MG63 (cell line): Measurements from ENCODE around the gene MGAT4C. TPM values are rescaled to one million over a fixed set of nuclear protein-coding genes. Genes with fewer than 3 reads are reported as not detected.
"Not testable (repeated sequence)": the region's sequence is repeated elsewhere in the genome, so short reads cannot be mapped to it uniquely, and the experiment has no call there.

Source experiments
- DNase-seq: peaks from one replicate; pipeline ENCODE4 v3.0.0-alpha.2; 2020
- H3K27me3 ChIP-seq: fragments of 250-450 bp; sonication (Bioruptor Pico); 2 replicates; pipeline ENCODE4 v1.5.1; 2020; ENCODE audit warnings: mild to moderate bottlenecking, moderate library complexity
- H3K36me3 ChIP-seq: fragments of 250-450 bp; sonication (Bioruptor Pico); 2 replicates; pipeline ENCODE4 v1.5.1; 2020; ENCODE audit warnings: mild to moderate bottlenecking, moderate library complexity
- H3K4me3 ChIP-seq: fragments of 250-450 bp; sonication (Bioruptor Pico); 2 replicates; pipeline ENCODE4 v1.5.1; 2020; ENCODE audit warnings: mild to moderate bottlenecking, moderate library complexity
- H3K9me3 ChIP-seq: fragments of 250-450 bp; sonication (Bioruptor Pico); 2 replicates; pipeline ENCODE4 v1.5.1; 2020; ENCODE audit warnings: mild to moderate bottlenecking, moderate library complexity
- total RNA-seq: library from RNA; depleted of rRNA; stranded (reverse); fragments of >200 nt; shearing (Covaris generic); gene quantifications from 2 replicates; pipeline ENCODE4 v1.2.3, GENCODE V29; 2014; ENCODE audit warnings: low replicate concordance; rRNA removed

The MGAT4C gene
- total RNA-seq: not detected in 2 replicates

GRCh38 chr12:86256163-86256562 lies at the start of gene MGAT4C:
TSS of gene MGAT4C (minus strand) at chr12:86256391.
- no peak for DNase-seq
- H3K4me3 ChIP-seq: no peak within 1 kb of the TSS
- no peaks in the 10 kb centered on the region for H3K36me3 ChIP-seq
- H3K9me3 ChIP-seq: no peaks in the 10 kb centered on the region
- no peaks in the 10 kb centered on the region for H3K27me3 ChIP-seq

DNA sequence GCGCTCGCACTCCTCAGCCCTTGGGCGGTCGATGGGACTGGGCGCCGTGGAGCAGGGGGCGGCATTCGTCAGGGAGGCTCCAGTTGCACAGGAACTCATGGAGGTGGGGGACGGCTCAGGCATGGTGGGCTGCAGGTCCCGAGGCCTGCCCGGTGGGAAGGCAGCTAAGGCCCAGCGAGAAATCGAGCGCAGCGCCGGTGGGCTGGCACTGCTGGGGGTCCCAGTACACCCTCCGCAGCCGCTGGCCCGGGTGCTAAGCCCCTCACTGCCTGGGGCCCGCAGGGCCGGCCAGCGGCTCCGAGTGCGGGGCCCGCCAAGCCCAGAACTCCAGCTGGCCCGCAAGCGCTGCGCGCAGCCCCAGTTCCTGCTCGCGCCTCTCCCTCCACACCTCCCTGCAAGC lies 40.2 kb upstream of the MGAT4C start:
- H3K9me3 ChIP-seq, H3K36me3 ChIP-seq, H3K27me3 ChIP-seq, DNase-seq, H3K4me3 ChIP-seq: not testable (repeated sequence)

DNA sequence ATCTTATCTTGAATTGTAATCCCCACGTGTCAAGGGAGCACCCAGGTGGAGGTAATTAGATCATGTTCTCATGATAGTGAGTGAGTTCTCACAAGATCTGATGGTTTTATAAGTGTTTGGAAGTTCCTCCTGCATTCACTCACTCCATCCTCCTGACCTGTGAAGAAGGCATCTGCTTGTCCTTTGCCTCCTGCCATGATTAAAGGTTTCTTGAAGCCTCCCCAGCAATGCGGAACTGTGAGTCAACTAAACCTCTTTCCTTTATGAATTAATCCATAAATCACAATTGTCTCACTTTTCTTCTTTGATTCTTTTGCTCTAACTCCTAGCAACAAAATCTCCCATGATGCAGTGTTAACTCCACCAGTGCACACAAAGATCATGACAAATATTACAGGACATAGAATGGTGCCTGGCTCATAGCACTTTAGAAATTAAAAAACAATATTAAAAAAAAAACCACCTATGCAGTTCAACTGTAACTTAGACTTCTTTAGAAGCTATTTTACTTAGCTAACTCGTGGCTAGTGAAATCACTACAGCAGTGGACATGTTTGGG lies 37.6 kb upstream of the MGAT4C start:
- DNase-seq: no peak
- H3K9me3 ChIP-seq: no peaks in the 10 kb centered on the region
- no peaks in the 10 kb centered on the region for H3K36me3 ChIP-seq
- H3K4me3 ChIP-seq: no peak overlapping the region
- no peaks in the 10 kb centered on the region for H3K27me3 ChIP-seq

DNA sequence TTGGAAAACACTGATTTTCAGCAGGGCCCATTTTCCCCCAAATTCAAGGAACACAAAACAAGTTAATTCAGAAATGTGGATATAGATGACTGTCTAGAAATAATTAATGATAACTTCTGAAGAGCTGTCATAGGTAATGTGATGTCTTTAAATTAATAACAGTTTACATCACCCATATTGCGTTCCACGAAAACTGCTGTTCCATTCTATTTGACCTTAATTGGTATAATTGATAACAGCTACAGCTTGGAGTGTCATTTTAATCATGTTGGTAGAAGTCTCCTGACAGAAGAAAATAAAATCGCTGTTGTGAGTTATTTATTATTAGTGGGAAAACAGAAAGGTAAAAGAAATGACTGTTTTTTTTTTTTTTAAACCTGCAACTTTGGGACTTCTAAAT lies 36.3 kb upstream of the MGAT4C start:
- DNase-seq: no peak

GRCh38 chr12:86290615-86291014 lies 34.4 kb upstream of the MGAT4C start:
- no peak for DNase-seq
- Histone ChIP-seq H3K9me3 (no peaks in the 10 kb centered on the region), H3K4me3 (no peak overlapping the region), H3K27me3 (no peaks in the 10 kb centered on the region), H3K36me3 (no peaks in the 10 kb centered on the region)

More for the DNA sequence above, 36.3 kb upstream of the MGAT4C start:
- H3K9me3 ChIP-seq: no peaks in the 10 kb centered on the region
- no peak overlapping the region for H3K4me3 ChIP-seq
- H3K27me3 ChIP-seq: no peaks in the 10 kb centered on the region
- H3K36me3 ChIP-seq: no peaks in the 10 kb centered on the region

DNA sequence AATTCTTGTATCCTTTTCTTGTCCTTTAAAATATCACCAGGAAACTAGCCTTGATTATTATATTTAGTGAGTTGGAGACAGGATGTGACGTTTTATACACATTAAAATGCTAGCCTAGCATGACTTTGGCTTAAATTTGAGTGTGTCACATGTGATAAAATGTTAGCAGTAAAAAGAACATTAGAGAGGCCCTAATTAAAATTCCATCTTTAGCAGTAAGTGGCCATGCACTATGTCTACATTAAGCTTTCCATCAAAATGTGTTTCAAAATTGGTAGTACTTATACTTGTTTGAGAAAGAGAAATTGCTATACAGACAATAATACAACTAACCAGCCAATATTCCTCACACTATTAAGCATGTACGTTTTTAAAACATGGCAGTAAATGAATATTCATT lies 29.9 kb upstream of the MGAT4C start:
- H3K9me3 ChIP-seq: no peaks in the 10 kb centered on the region
- DNase-seq: no peak
- H3K36me3 ChIP-seq: no peaks in the 10 kb centered on the region
- no peak overlapping the region for H3K4me3 ChIP-seq
- no peaks in the 10 kb centered on the region for H3K27me3 ChIP-seq

DNA sequence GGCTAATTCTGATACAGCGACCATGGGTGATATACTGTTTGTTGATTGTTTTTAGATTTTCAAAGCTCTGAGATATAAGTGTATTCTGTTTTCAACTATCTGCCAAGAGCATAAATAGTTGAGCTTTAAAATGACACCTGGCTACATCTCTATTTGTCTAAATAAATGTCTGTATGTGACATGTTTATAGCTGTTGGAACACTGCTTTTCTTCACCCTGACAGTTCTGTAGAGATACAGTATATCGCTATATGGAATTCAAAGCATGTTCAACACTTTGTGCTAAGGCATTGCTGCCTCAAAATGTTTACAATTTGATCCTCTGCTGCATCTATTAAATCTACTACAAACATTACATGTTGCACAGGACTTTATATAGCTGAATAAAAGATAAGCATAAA lies 27.4 kb upstream of the MGAT4C start:
- Histone ChIP-seq H3K36me3 (no peaks in the 10 kb centered on the region), H3K27me3 (no peaks in the 10 kb centered on the region), H3K9me3 (no peaks in the 10 kb centered on the region), H3K4me3 (no peak overlapping the region)
- DNase-seq: no peak

- Histone ChIP-seq H3K36me3 (no peaks in the 10 kb centered on the region), H3K4me3 (no peak overlapping the region), H3K27me3 (no peaks in the 10 kb centered on the region), H3K9me3 (no peaks in the 10 kb centered on the region)
- DNase-seq: no peak
Observed at GRCh38 chr12:86275356-86275755, 19.2 kb upstream of the MGAT4C start.

- H3K9me3 ChIP-seq: no peaks in the 10 kb centered on the region
- no peaks in the 10 kb centered on the region for H3K27me3 ChIP-seq
- H3K36me3 ChIP-seq: no peaks in the 10 kb centered on the region
- no peak for DNase-seq
- H3K4me3 ChIP-seq: no peak overlapping the region
Observed at GRCh38 chr12:86265329-86265695, 9.1 kb upstream of the MGAT4C start.

DNA sequence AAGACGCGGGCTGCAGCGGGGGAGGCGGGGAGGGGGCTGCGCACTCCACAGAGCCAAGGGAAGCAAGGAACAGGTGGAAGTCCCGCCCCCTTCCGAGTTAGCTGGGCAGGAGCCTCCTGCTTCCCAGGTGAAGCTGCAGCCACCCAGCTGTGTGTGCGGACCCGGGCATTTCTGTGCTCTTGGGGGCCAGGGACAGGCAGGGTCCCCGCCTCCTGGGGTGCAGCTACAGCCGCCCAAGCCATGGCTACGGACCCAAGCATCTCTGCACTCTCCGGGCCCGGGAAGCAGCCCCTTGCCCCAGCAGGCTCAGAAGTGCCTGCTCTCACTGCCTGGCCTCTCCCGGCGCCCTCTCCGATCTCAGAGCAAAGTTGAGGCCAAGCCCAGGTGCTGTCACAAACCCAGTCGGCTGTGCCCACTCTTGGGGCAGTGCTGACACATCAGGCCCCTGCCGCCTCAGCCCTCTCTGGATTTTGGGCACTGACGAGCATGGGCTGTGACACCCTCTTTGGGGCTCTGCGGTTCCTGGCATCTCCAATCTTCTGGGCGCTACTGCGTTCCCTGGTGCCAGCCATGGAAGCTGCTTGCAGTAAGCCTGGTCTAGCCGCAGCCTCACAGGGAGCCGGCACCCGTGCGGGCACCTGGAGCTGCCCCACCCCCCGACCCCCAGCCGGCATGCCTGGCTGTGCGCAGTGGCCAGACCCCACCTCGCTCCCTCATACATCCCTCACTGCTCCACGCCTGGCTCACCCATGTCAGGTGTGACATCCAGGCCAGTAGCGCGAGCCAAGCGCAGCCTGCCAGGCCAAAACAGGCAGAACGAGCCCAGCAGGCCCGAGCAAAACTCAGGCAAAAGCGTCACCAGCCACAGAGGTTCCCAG lies 8.5 kb upstream of the MGAT4C start:
- DNase-seq: peak; percentile 0
- Histone ChIP-seq H3K4me3 (no peak overlapping the region), H3K36me3 (no peaks in the 10 kb centered on the region), H3K27me3 (no peaks in the 10 kb centered on the region), H3K9me3 (no peaks in the 10 kb centered on the region)

DNA sequence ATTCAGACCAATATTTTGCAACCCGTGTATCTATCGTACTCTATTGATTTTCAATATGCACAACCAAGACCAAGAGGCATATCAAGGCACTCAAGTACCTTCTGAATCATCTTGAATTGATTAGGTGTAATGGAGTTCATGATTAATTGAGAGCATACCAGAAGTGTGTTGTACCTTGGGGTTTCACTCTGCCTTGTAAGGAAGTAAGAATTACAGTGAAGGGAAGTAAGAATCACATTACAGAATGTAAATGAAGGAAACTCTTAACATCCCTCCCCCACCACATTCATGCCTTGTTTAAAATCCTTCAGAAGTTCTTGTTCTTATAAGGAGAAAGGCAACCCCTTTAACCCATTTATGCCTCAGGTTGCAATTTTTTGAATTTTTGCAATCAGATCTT lies 5.4 kb upstream of the MGAT4C start:
- DNase-seq: no peak
- Histone ChIP-seq H3K36me3 (no peaks in the 10 kb centered on the region), H3K4me3 (no peak overlapping the region), H3K27me3 (no peaks in the 10 kb centered on the region), H3K9me3 (no peaks in the 10 kb centered on the region)

GRCh38 chr12:86261142-86261541 lies 5.0 kb upstream of the MGAT4C start:
- H3K36me3 ChIP-seq: no peaks in the 10 kb centered on the region
- H3K4me3 ChIP-seq: no peak overlapping the region
- no peaks in the 10 kb centered on the region for H3K9me3 ChIP-seq
- no peak for DNase-seq
- no peaks in the 10 kb centered on the region for H3K27me3 ChIP-seq

DNA sequence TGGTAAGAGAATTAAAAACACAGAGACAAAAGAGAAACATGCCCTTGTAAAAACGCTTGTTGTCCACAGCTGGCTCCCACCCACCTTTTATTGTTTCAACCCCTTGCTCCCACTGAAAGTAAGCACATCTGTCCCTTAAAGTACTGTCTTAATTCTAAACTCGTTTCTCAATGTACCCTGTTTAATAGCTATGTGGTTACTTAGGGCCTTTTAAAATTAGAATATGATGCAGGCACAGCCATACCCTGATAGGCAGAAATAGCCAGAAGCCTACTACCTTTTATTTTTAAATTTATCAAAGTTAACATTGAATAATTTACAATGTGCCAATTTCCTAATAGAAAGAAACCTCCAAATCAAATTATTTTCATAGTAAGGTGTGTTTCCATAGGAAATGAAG lies 4.0 kb upstream of the MGAT4C start:
- no peak for DNase-seq
- Histone ChIP-seq H3K36me3 (no peaks in the 10 kb centered on the region), H3K9me3 (no peaks in the 10 kb centered on the region), H3K4me3 (no peak overlapping the region), H3K27me3 (no peaks in the 10 kb centered on the region)

GRCh38 chr12:86257134-86257533 lies 943 bp upstream of the MGAT4C start:
- Histone ChIP-seq H3K4me3 (no peak overlapping the region), H3K9me3 (no peaks in the 10 kb centered on the region), H3K36me3 (no peaks in the 10 kb centered on the region), H3K27me3 (no peaks in the 10 kb centered on the region)
- DNase-seq: no peak

DNA sequence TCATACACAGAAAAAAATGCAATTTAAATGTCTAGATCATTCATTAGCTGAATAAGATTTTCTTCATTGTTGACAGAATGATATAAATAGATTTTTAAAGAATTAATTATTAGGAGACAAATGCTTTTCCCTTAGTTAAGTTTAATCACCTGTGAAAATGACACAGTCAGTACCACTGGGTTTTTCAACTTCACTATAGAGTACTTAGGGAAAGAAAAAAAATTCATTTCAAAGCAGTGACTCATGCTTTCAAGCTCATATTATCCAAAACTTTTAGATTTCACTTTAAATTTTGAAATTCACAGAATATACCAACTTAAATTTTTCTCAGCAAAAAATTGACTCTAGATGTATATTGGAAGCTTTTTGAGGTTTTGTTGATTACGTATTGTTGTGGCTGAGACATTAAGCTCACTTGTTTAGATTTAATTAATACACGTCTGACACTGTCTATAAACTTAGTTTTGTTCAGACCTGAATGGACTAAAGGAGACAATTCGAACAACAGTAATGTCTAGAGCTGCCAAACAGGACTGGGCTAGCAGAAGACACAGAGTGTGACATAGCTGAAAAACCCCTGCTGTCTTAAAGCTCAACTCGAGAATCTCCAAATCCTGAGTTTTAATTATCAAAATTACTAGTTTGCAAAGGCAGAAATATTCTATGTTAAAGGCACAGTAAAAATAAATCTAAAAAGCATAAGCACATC lies 1.6 kb downstream of the MGAT4C start:
- DNase-seq: no peak
- Histone ChIP-seq H3K36me3 (no peaks in the 10 kb centered on the region), H3K27me3 (no peaks in the 10 kb centered on the region), H3K9me3 (no peaks in the 10 kb centered on the region), H3K4me3 (no peak overlapping the region)

- no peaks in the 10 kb centered on the region for H3K27me3 ChIP-seq
- H3K9me3 ChIP-seq: no peaks in the 10 kb centered on the region
- no peak overlapping the region for H3K4me3 ChIP-seq
- peak; percentile 41 for DNase-seq
- no peaks in the 10 kb centered on the region for H3K36me3 ChIP-seq
Observed at GRCh38 chr12:86249851-86250250, 6.3 kb downstream of the MGAT4C start.

GRCh38 chr12:86249276-86249675 lies 6.9 kb downstream of the MGAT4C start:
- no peak for DNase-seq
- Histone ChIP-seq H3K9me3 (no peaks in the 10 kb centered on the region), H3K36me3 (no peaks in the 10 kb centered on the region), H3K4me3 (no peak overlapping the region), H3K27me3 (no peaks in the 10 kb centered on the region)

DNA sequence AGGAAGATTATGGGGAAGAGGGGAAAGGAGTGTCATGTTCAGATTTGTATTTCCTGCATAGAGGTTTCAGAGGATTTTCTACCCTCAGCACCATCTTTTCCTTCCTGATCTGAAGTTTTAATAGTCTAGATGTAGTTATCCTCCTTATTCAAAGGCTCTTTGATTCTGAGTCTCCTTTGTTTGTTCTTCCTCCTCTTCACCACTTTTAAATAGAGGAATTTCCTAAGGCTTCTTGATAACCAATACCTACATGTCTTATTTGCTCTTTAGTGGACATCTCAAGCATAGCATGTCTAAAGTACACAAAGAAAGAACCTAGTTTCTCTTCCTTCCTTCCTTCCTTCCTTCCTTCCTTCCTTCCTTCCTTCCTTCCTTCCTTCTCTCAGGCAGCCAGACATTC lies 8.3 kb downstream of the MGAT4C start:
- Histone ChIP-seq H3K27me3 (no peaks in the 10 kb centered on the region), H3K4me3 (no peak overlapping the region), H3K36me3 (no peaks in the 10 kb centered on the region), H3K9me3 (no peaks in the 10 kb centered on the region)
- DNase-seq: no peak
